Spleen (tissue), 7 donors: ENCODE measurements around the gene CLASP2.

ENCODE experiments used
- CTCF ChIP-seq, 11 experiments: fragments of 200-600 bp in 7 of 11; fragments of 450-650 bp in 4 of 11; sonication (generic) in 4 of 11; IDR thresholded peaks in 8 of 11; conservative IDR thresholded peaks in 3 of 11; 1 replicate in 7 of 11; 2 replicates in 4 of 11; pipeline versions ENCODE4 v1.4.0 to v1.8.0; 2016 to 2021; ENCODE audit warnings: antibody characterized with exemption in 11 of 11, inconsistent platforms in 4 of 11, mild to moderate bottlenecking in 1 of 11
- POLR2A ChIP-seq, 3 donors: fragments of 450-650 bp; IDR thresholded peaks; one replicate each; pipeline ENCODE4 v1.5.1; 2017; ENCODE audit warnings: antibody characterized with exemption in 3 of 3, mild to moderate bottlenecking in 1 of 3
- donor health status: DM: no; HTN: no; CAD: no; lungs with moderate emphysema.
- donor health status: DM: no; HTN: no; CAD: no.
- donor health status: DM: no; HTN: no; CAD: no.

- TF ChIP-seq CTCF (IDR thresholded peaks at IDR 0.05 in 8 of 11, conservative IDR thresholded peaks at IDR 0.05 in 3 of 11) (no peak), POLR2A (IDR thresholded peaks at IDR 0.05) (no peak)
Observed at GRCh38 chr3:33737146-33737545, 19.1 kb upstream of the CLASP2 start.
